Posterior vena cava (tissue), 2 donors: ENCODE data around the gene SORCS2. TPM values are rescaled to one million over a fixed set of nuclear protein-coding genes. Genes with fewer than 3 reads are reported as not detected.

Experiments
- DNase-seq: peaks from one replicate; pipeline ENCODE4 v3.0.0-alpha.2; 2020; ENCODE audit warnings: low spot score
- intact Hi-C, 2 donors: fragments of 100-400 bp; cut with DNase I; formaldehyde crosslinking; loops; one replicate each; pipeline versions ENCODE4 v1.14.1 to v1.14.2; 2022 to 2023
- total RNA-seq, 2 donors: library from RNA; stranded (reverse); fragmentation: NEBNext Ultra II Directional; extraction: Animal tissue kit (Norgen Biotek cat#: 25700); gene quantifications; one replicate each; pipeline ENCODE4 v1.2.1, GENCODE V29; 2021
- donor health status: DM: yes; HTN: yes; CAD: no.
- donor health status: DM: yes; HTN: yes; CAD: no.

SORCS2 gene
- total RNA-seq, 2 donors from 2014 or later = 5.0 to 11.9 TPM

GRCh38 chr4:7715271-7716009, 523.1 kb downstream of the SORCS2 start:
- intact Hi-C loops = loop anchor here (5.0 to 10.0 kb wide), 2 partner anchors 401 to 523 kb away; partner anchors contain the start of gene SORCS2 (in 1 of the 2)
- no peak for DNase-seq

DNA sequence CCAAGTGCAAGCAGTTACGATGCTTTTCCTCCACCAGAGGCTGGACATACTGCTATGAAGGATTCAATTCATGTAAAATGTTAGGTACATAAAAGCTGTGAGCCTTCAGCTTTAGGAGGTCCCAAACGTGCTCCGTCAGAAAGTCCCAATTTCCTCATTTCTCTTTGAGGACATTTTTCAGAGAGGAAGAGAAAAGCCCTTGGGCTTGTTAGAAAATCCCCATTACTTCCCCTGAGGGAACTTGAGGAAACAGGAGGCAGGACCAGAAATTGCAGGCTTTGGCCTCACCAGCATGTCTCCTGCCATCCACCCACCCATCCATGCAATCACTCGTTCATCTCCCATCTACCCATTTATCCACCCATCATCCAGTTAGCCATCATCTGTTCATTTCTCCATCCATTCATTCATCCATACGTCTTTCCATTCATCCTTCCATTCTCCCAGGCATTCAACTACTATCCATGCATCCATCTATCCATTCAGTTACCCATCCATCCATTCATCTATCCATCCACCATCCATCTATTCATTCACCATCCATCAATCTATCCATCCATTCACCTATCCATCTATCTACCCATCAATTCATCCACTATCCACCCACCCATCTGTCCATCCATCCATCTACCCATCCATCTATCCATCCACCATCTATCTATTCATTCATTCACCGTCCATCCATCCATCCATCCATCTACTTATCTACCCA, 523.8 kb downstream of the SORCS2 start:
- intact Hi-C loops = loop anchor here (5.0 to 10.0 kb wide), 2 partner anchors 401 to 524 kb away; partner anchors contain the start of gene SORCS2 (in 1 of the 2)
- DNase-seq = no peak

DNA sequence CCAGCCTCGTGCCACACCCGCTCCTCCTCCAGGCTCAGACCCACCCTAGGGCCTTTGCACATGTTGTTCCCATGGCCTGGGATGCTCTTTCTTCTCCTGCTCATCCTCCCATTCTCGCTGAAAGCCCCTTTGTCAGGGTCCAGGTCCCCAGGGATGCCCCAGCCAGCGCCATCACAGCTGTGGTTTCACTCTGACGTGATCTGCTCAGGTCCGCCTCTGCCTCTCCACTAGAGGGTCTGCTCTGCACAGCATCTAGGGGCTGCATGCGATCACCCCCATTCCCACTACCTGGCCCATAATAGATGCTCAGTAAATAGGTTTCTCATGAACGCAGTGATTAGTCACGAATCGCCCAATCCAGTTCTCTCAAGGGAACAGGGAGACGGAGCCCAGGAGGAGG, 524.8 kb downstream of the SORCS2 start:
- intact Hi-C loops = loop anchor here (1.0 to 10.0 kb wide), 3 partner anchors 402 to 527 kb away; partner anchors contain the start of gene SORCS2 (in 1 of the 2)
- no peak for DNase-seq

- intact Hi-C loops = loop anchor here (1.0 to 10.0 kb wide), 3 partner anchors 403 to 528 kb away; partner anchors contain the start of gene SORCS2 (in 1 of the 2)
- DNase-seq = no peak
These were observed 525.7 kb downstream of the SORCS2 start for GRCh38 chr4:7717946-7718490.

DNA sequence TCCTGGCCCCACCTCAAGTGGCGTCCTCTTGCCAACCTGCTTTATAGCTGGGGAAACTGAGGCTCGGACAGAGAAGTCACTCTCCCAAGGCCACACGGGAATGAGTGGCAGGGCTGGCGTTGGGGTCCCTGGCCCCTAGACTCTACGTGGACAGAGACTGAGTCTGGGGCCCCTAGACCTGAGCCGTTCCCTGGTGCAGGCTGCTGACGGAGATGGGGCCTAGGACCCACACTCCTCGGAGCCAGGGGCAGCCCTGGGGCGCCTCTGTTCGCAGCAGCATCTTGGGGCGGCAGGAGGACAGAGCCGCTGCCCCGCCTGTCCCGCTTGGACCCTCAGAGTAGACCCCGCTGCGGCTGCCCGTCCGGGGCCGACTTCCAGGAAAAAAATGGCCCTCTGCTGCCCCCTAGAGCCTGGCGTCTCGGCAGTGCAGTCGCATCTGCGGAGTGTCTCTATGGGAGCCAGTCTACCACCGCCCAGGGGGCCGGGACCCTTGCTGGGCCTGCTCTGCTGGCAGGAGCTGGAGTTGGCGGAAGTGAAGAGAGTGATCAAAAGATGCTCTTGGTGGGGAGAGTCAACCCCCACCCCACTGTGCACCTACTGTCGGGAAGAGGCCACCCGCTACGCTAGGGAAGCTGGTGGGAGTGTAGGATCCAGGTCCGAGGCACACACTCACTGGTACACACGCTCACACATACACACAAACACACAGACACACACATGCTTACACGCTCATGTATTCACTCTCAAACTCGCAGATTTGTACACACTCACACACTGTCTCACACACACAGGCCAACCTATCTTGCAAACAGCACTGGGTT, 527.2 kb downstream of the SORCS2 start:
- intact Hi-C loops = loop anchor here (5.0 to 10.0 kb wide), 4 partner anchors 255 to 527 kb away; partner anchors contain the start of gene SORCS2 (in 1 of the 2)
- peak; percentile 89 for DNase-seq

DNA sequence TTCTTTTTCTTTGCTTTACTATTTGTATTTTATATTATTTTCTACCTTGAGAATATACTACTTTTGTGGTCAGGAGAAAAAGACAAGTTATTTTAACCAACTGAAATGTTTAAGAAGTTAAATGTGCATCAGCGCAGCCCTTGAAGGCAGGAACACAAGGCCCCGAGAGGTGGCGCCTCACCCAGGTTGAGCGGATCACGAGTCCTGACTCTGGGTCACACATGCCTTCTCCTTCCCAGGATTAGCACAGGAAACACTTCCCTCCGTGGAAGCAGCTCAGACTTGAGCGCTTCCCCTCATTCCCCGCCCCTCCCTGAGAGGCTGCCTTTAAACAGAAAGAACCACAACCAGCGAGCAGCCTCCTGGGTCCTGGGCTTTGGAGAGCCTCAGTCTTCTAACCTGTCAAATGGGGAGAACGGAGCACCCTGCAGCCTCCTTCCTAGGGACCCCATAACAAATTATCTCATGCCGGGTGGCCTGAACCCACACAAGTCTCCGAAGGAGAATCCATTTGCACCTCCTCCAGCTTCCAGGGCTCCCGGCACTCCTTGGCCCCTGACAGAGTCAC, 529.7 kb downstream of the SORCS2 start:
- DNase-seq = no peak
- intact Hi-C loops = loop anchor here (5.0 to 10.0 kb wide), 2 partner anchors 257 to 260 kb away; no protein-coding TSS in a partner anchor

- intact Hi-C loops = loop anchor here (5.0 to 10.0 kb wide), 2 partner anchors 258 to 261 kb away; no protein-coding TSS in a partner anchor
- DNase-seq = no peak
These were observed 530.5 kb downstream of the SORCS2 start for GRCh38 chr4:7722766-7723387.

DNA sequence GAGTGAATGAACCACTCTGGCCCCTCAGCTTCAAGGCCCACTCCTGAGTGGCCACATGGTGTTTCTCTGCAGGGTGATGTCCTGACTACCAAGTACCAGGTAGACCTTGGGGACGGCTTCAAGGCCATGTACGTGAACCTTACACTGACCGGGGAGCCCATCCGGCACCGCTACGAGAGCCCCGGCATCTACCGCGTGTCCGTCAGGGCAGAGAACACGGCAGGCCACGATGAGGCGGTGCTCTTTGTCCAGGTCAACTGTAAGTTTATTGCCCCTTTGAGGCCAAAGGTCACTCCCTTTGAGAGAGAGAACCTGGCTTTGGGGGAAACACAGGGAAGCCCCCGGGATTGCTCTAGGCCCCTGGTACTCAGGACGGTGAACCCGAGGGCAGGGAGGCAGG, 531.3 kb downstream of the SORCS2 start:
- intact Hi-C loops = loop anchor here (5.0 to 10.0 kb wide), 2 partner anchors 259 to 261 kb away; no protein-coding TSS in a partner anchor
- no peak for DNase-seq

- intact Hi-C loops = loop anchor here in 1 of 2 donors (10.0 kb wide), 1 partner anchor 261 kb away; no protein-coding TSS in a partner anchor
- no peak for DNase-seq
These were observed 533.6 kb downstream of the SORCS2 start for GRCh38 chr4:7725951-7726350.

- intact Hi-C loops = loop anchor here in 1 of 2 donors (10.0 kb wide), 1 partner anchor 262 kb away; no protein-coding TSS in a partner anchor
- no peak for DNase-seq
These were observed 534.5 kb downstream of the SORCS2 start for GRCh38 chr4:7726665-7727413.

DNA sequence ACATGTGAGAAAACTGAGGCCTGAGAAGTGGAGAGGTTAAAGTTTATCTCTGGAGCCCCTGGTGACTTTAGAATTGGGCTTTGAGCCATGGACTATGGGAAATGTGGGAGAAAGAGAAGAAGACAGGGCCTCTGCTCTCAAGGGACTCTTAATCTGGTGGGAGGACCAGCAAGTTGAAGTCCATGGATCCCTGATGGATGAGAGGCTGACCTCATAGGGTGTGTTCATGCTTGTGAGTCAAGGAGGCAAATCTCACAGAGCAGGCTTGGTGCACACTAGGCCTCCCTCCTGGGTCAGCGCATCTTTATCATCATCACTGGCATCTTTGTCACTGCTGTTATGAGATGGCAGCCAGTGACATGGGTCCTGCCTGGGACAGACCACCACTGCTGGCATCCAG, 535.4 kb downstream of the SORCS2 start:
- intact Hi-C loops = loop anchor here in 1 of 2 donors (10.0 kb wide), 1 partner anchor 263 kb away; no protein-coding TSS in a partner anchor
- DNase-seq = no peak

DNA sequence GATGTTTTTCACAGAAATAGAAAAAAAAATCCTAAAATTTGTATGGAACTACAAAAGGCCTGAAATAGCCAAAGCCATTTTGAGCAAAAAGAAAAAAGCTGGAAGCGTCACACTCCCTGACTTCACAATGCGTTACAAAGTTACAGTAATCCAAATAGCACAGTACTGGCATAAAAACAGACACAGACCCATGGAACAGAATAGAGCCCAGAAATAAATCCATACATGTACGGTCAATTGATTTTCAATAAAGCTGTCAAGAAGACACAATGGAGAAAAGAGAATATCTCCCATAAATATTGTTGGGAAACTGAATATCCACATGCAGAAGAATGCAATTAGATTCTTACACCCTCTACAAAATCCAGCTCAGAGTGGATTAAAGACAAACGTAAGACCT, 539.1 kb downstream of the SORCS2 start:
- DNase-seq = no peak
- intact Hi-C loops = no loop called here

DNA sequence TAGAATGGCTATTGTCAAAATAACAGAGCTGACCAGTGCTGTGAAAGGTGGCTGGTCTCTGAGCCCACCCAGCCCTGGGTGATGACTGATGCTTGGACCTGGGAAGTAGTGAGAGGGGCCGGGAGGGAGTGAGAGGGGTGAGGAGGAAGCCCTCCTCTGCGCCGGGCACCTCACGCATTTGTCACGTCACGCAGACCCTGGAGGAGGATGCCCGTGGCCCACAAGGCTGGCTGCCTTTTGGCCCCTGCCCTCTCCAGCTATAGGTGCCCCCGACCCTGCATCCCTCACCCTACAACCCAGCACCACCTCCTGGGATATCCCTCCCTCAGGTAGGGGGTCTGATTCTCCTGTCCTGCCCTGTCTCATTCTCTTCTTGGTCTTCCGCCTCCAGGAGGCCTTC, 539.9 kb downstream of the SORCS2 start:
- intact Hi-C loops = no loop called here
- DNase-seq = no peak

- intact Hi-C loops = no loop called here
- no peak for DNase-seq
These were observed 540.9 kb downstream of the SORCS2 start for GRCh38 chr4:7733201-7733600.

GRCh38 chr4:7733801-7734650, 541.7 kb downstream of the SORCS2 start:
- intact Hi-C loops = no loop called here
- no peak for DNase-seq

DNA sequence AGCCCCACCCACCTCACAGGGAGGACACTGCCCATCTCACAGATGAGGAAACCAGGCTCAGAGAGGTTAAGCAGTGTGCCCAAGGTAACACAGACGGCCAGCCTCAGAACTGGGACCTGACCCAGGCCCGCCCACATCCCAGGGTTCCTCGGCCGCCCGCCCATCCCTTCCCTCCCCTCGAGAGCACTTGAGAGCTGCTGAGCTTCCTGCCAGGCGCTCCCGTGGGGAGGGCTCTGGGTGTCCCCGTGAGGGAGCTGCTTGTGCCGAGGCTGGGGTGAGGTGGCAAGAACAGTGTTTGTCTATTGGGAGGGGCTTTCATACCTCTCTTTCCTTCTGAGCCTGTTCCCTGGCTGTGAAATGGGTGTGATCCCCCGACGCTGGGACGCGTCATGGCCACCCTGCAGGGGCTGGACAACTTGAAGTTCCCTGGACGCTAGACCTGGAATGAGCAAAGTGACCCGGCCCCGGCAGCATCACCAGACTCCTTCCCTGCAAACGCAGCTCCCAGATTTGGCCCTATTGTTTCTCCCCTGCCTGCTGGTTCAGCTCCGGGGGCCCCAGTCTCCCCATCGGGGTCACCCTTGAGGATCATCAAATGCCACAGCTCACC, 542.4 kb downstream of the SORCS2 start:
- DNase-seq = no peak
- intact Hi-C loops = no loop called here
